G401.6 (cell line): ENCODE data around the gene OR4E2.
"Not testable (repeated sequence)": the region's sequence is repeated elsewhere in the genome, so short reads cannot be mapped to it uniquely, and the experiment has no call there.

Experiments used
- FAIRE-seq: peaks from 2 replicates; lab custom pipeline; 2012; peaks lifted over from hg19 to GRCh38; lab: Jason Lieb, UNC

Gene OR4E2, protein sequence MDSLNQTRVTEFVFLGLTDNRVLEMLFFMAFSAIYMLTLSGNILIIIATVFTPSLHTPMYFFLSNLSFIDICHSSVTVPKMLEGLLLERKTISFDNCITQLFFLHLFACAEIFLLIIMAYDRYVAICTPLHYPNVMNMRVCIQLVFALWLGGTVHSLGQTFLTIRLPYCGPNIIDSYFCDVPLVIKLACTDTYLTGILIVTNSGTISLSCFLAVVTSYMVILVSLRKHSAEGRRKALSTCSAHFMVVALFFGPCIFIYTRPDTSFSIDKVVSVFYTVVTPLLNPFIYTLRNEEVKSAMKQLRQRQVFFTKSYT

DNA sequence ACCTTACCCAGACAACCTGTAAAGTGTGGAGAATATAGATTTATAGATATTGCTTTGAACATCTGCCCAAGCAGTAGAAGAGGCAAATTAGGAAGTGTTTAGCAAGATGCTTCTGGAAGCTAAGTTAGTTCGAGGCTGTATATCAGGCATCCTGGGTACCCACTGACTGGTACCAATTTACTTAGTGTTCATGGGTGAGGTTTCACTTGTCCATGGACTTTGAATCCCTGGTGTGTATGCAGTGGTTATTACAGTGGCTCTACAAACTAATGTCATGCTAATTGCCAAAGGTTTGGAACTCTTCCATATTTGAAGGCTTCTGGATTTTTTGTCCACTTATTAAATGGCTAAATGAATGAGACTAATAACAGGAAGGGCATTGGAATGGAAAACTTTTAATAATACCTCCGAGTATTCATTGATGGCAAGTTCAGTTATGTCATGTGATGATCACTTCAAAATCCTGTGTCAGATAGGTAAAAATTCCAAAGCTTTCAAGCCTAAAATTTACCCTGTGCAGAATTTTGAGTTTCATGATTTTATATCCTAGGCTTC lies at the start of gene OR4E2:
TSS of gene OR4E2 (plus strand) at position 505 of the 555 bp plus-strand sequence. CDS start 11,248 bp downstream, outside the sequence.
- FAIRE-seq, result no peak

DNA sequence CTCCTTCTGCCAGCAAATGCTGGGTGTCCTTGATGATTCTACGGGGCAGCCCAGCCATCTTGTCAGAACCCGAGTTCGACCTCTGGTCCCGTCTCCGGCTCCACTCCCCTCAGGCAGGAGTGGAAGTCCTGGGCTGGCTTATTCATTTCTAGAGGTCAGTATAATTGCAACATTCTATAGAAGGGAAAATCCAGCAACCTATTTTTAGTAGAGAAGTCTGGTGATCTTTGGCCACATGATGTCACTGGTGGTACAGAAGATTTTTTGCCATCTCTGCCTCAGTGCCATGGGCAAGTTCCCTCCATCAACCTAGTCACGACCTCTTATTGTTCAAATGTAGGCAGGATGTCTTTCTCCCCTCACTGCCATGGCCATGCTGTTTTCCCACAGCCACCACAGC lies 41.3 kb upstream of the OR4E2 start:
- FAIRE-seq, result no peak

DNA sequence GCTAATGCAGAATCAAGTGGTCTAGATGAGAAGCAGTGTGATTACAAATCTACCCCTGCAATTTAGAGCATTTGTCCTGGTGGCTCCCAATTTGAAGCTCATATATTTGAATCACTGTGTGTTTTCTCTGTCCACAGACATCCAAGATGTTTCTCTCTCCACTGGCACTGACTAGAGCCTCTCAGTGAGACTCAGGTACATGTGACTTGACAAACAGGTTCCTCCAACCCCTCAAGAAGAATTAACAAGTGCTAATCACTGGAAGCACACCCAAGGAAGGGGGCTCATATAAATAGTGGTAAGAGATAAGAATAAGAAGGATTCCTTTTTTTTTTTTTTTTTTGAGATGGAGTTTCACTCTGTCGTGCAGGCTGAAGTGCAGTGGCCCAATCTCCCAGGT lies 39.4 kb upstream of the OR4E2 start:
- no peak for FAIRE-seq

DNA sequence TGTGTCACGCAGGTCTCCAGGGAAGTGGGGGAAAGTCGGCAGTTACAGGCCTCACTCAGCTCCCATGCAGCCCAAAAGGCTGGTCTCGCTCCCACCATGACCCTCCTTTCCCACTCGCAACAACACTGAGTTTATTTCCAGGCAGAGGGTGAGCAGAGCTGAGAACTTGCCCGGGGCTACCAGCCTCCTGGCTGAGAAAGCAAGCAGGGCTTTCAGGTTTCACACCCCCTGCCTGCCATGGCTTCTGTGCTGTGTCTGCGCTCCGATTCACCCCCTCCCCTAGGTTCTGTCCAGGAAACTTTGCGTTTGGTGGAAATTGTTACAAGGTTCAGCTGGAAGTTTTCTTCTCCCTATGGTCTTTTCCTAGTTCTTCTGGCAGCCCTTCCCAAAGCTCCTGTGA lies 36.0 kb upstream of the OR4E2 start:
- no peak for FAIRE-seq

DNA sequence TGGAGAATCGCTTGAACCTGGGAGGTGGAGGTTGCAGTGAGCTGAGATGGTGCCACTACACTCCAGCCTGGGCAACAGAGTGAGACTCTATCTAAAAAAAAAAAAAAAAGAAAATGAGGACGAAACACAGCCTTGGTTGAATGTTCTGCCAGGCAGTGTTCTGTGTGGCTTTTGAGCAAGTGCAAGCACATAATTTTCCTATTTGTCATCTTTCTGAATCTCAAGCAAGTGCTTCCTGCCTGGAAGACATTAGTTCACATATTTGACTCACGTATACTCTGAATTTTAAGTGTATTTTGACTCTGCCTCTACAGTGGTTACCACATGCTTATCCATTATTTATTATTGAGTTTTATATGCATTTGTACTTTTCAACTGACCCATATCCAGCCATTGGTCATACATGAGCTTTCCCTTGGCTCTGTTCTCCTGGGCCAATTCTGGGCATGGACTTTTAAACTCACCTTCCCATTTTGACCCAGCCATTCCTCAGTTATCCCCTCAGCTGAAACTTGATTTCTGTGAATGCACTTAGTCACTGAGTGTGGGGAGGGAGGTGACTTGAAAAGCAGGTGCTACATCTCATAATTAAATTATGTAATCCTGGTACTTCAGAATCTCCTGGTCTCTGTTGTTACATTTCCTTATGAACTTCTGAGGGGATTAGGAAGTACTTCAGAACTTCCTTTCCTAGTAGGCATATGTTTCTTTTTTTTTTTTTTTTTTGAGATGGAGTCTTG lies 27.0 kb upstream of the OR4E2 start:
- no peak for FAIRE-seq

DNA sequence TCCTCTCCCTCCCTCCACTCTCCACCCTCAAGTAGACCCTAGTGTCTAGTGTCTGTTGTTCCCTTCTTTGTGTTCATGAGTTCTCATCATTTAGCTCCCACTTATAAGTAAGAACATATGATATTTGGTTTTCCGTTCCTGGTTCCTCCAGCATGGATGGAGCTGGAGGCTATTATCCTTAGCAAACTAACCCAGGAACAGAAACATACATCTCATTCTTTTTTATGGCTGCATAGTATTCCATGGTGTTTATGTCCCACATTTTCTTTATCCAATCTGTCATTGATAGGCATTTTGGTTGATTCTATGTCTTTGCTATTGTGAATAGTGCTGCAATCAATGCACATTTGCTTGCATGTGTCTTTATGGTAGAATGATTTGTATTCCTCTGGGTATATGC lies 23.1 kb upstream of the OR4E2 start:
- FAIRE-seq, result not testable (repeated sequence)

DNA sequence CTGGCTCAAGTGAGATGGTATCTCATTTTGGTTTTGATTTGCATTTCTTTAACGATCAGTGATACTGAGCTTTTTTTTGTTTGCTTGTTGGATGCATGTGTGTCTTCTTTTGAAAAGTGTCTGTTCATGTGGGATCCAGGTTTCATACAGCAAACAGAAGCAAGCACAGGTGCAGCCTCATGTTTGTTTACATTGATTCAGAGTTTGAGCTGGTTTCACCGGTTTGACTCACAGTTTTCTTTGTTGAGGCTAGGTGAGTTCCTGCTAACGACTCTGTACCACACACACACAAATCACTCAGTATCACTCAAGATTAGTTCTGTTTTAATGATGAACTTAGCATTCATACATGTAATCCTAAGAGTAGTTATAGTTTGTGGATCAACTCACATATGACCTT lies 22.6 kb upstream of the OR4E2 start:
- no peak for FAIRE-seq

DNA sequence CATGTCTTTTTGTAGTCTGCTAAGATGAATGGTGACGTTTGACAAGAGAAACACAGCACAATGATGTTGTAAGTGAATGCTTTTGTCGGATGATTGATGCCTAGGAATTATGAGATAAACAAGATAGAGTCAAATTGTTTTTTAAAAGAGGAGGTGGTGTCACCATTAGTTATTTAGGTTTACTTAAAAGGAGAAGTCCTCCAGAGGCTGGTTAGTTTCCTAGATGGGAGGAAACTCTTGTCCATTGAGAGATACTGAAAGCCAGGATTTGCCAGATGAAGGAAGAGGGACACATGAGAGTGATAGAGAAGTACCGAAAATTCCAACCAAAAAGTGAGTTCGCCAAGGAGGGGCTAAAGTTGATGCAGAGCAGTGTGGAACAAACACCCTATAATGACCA lies 18.8 kb upstream of the OR4E2 start, which contains the start of gene OR10G2:
TSS of gene OR10G2 (minus strand) at position 101 of the 400 bp plus-strand sequence. CDS start at position 3, 98 bp downstream.
- no peak for FAIRE-seq

DNA sequence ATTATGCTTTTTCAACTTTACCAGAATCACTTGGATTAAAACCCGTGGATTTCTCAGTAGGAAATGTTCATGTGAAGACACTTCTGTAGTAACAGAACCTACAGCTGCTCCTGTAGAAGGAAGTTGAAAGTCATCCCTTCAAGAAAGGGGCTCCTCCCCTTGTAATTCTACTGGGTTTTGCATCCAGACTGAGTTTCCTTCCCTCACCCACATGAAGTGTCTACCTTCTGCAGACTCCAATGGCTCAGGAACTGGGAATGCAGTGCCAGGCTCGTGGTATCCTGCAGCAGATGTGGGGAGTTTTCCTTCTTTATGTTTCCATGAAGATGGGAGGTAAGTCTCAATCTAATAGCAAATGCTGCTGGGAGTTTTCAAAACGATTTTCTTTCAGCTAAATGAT lies 11.0 kb upstream of the OR4E2 start:
- no peak for FAIRE-seq

DNA sequence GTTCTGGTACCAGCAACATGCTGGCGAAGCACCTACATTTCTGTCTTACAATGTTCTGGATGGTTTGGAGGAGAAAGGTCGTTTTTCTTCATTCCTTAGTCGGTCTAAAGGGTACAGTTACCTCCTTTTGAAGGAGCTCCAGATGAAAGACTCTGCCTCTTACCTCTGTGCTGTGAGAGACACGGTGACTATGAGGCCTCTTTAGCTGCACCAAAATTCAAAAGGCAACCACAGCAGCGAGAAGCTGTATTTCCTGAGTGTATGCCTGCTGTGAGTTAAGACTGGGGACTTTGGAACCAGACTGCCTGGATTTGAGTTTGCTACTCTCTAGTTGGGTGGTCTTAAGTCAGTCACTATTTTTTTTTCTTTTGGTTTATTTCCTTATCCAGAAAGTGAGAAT lies 10.2 kb upstream of the OR4E2 start:
- no peak for FAIRE-seq

DNA sequence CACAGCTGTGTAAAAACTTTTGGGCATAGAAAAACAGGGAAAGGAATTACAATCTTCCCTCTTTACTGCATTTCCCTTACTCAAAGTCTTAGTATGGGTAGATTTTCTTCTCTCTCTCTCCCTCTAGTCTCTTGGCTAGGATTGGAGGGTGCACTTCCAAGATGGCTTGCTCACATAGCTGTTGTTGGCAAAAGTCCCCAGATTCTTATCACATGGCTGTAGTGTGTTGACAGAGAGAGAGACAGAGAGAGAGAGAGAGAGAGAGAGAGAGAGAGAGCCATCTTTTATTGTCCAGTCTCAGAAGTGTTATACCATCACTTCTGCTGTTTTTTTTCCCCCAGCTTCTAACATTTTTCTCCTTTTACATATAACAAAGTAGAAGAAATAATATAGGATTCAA lies 6.3 kb upstream of the OR4E2 start:
- FAIRE-seq, result no peak

DNA sequence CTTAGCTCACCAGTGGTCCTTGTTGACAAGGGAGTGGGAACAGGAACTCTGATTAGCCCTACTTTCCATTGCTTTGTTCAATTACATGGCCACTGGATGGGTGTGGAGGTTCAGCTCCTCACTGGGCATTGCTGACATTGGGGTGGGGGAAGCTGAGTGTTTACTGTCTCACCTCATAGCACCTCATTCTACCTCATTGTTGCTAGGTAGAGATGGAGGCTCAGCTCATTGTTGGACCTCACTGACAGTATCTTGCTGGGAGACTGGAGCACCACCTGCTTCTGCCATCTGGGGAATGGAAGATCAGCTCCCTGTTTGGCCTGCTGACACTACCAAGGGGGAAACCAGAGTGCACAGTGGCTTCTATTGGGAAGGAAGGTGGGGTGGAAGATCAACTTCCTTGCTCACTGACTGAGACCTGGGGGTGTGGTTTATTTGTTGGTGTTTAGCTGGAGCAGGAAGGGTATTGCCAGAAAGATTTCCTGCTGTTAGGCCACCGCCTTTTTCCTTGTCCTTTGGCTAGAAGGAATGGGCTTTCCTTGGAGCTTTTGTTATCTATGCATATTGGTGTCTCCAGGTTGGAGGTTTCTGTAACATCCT lies 1.3 kb upstream of the OR4E2 start:
- FAIRE-seq, result no peak

DNA sequence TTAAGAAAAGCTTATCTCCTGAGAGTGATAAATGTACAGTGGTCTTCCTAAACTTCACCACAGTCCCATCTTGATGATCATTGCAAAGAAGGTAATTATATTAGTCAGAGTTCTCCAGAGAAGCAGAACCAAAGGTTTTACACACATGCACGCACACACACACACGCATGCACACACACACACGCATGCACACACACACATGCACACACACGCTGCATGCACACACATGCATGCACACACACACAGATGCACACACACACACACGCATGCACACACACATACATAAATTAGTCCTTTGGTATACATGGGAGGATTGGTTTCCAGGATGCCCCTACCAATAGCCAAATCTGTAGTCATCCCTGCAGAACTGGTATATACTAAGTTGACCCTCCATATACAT lies 580 bp downstream of the OR4E2 start:
- FAIRE-seq, result no peak

DNA sequence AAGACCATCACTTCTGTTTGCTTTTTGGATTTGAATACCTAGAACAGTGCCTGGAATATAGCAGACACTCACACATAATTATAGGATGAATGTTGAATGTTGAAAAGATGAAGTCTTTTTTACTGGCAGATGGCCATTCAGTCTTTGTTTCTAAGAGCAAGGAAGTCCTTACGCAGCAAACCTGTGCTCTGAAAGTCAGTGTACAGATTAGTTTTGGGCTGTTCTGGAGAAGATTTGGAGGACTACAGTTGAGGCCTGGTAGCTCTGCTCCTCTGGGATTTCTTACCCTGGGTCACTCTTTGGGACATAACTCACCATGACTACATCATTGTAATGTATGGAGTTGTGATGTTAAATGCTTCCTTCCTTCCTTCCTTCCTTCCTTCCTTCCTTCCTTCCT lies 3.3 kb downstream of the OR4E2 start:
- no peak for FAIRE-seq

DNA sequence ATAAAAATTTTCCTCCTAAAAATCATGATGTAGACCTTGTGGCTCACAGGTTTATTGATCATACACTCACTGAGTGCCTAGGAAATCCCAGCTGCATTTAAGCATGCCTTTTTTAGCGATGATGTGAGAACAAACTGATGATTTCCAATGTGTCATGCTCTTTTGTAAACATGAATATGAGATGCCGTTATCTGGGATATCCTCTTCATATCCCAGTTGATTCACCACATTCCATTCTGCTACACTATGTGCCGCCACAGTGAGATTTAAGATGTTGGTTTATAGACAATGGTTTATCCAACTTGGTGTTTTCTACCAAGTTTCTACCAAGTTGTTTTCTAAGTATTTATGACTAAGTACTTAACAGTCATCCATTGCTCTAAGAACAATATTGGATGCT lies 14.7 kb downstream of the OR4E2 start:
- FAIRE-seq, result no peak

DNA sequence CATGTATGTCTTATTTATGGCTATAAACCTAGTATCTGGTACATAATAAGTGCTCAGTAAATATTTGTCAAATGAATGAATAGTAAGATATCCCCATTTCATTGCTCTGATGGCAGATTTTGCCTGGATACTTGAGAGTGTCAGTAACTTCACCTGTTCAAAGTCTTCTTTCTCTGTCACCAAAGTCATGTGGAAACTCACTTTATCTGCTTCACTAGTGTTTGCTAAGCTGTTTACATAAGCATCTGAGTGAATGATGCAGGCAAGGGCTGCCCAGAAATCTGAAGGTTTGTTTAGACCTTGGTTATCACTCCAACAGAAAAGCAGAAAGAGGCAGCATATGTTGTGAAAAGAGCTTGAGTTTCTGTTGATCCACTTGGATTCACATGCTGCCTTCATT lies 15.6 kb downstream of the OR4E2 start:
- FAIRE-seq, result no peak

DNA sequence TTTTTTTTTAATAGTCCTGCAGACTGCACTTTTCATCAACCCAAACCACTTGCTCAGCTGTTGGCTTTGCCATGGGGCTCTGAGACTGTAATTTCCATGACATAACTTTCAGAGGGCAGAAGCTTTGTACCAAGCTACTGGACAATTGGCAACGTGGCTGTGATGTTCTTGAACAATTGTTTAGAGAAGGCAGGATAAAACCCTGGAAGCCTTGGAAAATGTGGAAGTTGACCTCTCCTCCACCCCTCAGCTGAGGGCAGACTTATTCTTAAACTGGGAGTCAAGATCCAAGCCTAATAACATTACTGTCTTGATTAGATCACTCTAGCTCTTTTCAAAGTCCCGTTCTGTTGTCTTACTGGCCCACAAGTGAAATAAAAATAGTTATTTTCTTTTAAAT lies 17.7 kb downstream of the OR4E2 start:
- no peak for FAIRE-seq

DNA sequence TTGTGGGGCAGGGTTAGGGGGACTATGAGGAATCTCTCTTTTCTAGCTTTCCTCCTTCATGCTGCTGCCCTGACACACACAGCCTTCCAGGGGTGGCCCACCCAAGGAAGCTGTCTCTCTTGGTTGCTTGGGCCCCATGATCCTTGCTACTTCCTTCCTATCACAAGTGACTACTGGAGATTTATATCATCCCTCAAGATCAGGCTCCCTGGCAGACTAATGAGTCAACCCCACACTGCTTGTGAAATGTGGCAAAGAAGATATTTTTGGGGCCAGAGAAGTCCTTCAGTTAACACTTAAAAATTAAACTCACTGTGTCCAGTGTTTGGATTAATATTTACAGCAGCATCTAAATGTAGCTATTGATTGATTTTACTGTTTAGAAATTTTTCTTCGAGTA lies 18.5 kb downstream of the OR4E2 start:
- FAIRE-seq, result no peak

DNA sequence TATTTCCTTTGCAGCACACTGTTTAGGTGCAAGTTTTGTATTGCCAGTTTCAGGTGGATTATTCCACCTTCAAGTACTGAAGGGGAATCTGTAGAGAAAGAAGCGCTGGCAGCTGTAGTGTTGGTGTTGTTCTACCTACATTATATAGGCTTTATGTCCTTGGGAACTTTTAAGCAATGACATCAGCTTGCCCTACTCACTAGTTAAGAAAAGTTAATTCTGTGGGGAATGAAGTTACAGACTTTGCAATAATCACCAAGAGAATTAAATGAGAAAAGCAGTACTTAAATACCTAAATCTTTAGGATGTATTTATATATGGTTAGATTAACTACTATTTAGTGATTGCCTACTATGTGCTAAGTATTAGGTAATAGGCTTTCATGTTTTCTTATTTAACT lies 20.1 kb downstream of the OR4E2 start, which contains the start of gene OR4E1:
TSS of gene OR4E1 (minus strand) at position 101 of the 400 bp plus-strand sequence. CDS start 2,883 bp downstream, outside the sequence.
- no peak for FAIRE-seq

DNA sequence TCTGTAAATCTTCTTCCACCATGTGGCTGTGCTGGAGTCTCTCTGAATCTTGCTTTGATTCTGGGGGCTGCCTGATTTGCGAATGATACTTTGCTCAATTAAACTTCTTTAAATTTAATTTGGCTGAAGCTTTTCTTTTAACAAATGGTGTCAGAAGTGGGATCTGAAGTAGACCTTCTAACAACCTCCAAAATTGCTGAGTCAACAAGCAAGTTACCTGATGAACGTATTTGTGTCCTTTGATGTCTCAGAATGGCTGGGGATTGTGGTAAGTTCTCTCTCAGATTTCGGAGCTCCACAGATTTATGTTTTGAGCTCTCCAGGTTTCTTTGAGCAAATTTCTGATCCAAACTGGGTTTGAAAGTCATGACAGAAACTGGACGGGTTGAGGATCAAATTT lies 21.9 kb downstream of the OR4E2 start:
- no peak for FAIRE-seq

DNA sequence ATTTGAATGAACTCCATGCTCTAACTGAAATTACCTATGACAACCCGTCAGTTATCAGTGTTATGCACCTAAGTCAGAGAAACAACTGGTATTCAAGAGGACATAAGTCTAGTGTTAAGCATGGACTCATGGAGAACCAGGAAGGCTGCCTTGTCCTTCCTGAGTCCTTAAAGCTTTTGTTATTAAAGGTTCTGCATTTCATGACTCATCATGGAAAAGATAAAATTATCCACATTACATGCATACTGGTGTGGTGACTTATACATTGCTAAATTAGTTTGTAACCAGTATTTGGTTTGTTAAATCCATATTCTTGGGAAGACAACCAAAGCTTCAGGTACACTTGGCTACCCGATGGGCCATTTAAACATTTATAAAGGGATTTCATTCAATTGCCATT lies 26.4 kb downstream of the OR4E2 start:
- no peak for FAIRE-seq

DNA sequence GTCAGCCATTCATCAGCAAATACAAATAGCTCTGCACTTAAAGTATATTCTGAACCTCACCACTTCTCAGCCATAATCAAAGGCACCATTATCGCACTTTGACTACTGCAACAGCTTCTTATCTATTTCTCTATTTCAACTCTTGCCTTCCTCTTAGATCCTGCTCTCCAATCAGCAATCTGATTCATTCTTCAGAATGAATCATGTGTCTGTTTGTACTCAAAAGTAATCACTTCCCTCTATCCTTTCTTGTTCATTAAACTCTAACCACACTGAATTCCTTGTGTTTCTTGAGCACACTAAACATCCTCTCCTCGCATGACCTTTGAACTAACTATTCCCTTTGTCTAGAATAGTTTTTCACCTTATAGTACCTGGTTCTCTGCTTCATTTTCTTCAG lies 32.8 kb downstream of the OR4E2 start:
- no peak for FAIRE-seq

DNA sequence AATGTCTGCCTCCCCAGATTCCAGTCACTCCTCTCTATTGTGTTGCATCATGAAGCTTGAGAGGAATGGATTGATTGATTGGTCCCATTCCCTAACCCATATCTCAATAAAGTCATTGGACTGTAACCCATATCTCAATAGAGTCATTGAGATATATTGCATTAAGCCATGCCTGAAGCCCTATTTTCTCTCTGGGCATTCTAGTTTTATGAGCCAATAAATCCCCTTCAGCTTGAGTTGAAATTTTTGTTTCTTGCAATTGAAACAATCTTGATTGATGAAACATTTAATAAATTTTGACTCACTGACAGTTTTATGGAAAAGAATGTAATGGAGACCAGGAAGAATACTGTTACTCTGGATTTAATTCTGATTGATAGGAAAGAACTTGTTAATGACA lies 40.8 kb downstream of the OR4E2 start:
- FAIRE-seq, result no peak
